Left lung (tissue), 10 donors: Measurements from ENCODE around the gene PRDM5. TPM values are rescaled to one million over a fixed set of nuclear protein-coding genes. Genes with fewer than 3 reads are reported as not detected.

Experiments
- ATAC-seq: fragments of 200-7000 bp; cut with Tn5 transposase; one replicate; pipeline ENCODE4 v1.9.1; 2020; ENCODE audit warnings: moderate library complexity
- DNase-seq, 4 donors: peaks; one replicate each; pipeline ENCODE4 v3.0.0-alpha.2; 2013 to 2020
- H3K27ac ChIP-seq, 2 donors: fragments of 200-600 bp; sonication (generic) in 1 of 2; one replicate each; pipeline versions ENCODE4 v1.5.0 to v1.8.0; 2020 to 2021
- H3K27me3 ChIP-seq, 2 donors: fragments of 200-600 bp; sonication (generic) in 1 of 2; one replicate each; pipeline versions ENCODE4 v1.5.0 to v1.8.0; 2020 to 2021
- H3K36me3 ChIP-seq, 2 donors: fragments of 200-600 bp; sonication (generic) in 1 of 2; one replicate each; pipeline versions ENCODE4 v1.5.0 to v1.8.0; 2020 to 2021
- H3K4me1 ChIP-seq, 2 donors: fragments of 200-600 bp; one replicate each; pipeline ENCODE4 v1.8.0; 2021
- H3K4me3 ChIP-seq, 2 donors: fragments of 200-600 bp; sonication (generic) in 1 of 2; one replicate each; pipeline versions ENCODE4 v1.5.0 to v1.8.0; 2020 to 2021; ENCODE audit warnings: mild to moderate bottlenecking in 1 of 2
- H3K9me3 ChIP-seq, 2 donors: fragments of 200-600 bp; sonication (generic) in 1 of 2; one replicate each; pipeline versions ENCODE4 v1.5.0 to v1.8.0; 2020 to 2021
- CTCF ChIP-seq, 2 donors: fragments of 200-600 bp; sonication (generic) in 1 of 2; IDR thresholded peaks; one replicate each; pipeline versions ENCODE4 v1.5.0 to v1.8.0; 2021; ENCODE audit warnings: antibody characterized with exemption in 2 of 2
- intact Hi-C, 2 donors: fragments of 100-400 bp; cut with DNase I; formaldehyde crosslinking; loops; one replicate each; pipeline versions ENCODE4 v1.11.2 to v1.14.2; 2022
- polyA plus RNA-seq, 6 donors: library from polyadenylated mRNA; unstranded; fragments of 120-200 nt; gene quantifications; one replicate each; pipeline ENCODE4 v1.2.1, GENCODE V29; 2013; ENCODE audit not compliant: insufficient read length in 6 of 6
- total RNA-seq, 2 donors: library from RNA; stranded (reverse); fragmentation: NEBNext Ultra II Directional; extraction: Animal tissue kit (Norgen Biotek cat#: 25700); gene quantifications; one replicate each; pipeline ENCODE4 v1.2.1, GENCODE V29; 2021
- donor health status: DM: no; HTN: yes; CAD: no.
- donor health status: DM: no; HTN: no; CAD: no.

The PRDM5 gene
- total and polyA plus RNA-seq, 8 donors: 12.1 to 35.1 (median 30.3) TPM

GRCh38 chr4:120829113-120829831 lies 93.3 kb downstream of the PRDM5 start:
- H3K4me1 ChIP-seq: no peaks in the 10 kb centered on the region
- peaks cover 0 to 3% of the 10 kb centered on the region in 2 donors for H3K36me3 ChIP-seq
- peaks cover 0 to 8% of the 10 kb centered on the region in 2 donors for H3K9me3 ChIP-seq
- H3K27ac ChIP-seq: no peak overlapping the region
- H3K27me3 ChIP-seq: no peaks in the 10 kb centered on the region
- peak in 1 of 4 donors; percentile 15 for DNase-seq
- no peak for TF ChIP-seq CTCF (IDR thresholded peaks at IDR 0.05)
- intact Hi-C loops: no loop called here
- no peak for ATAC-seq
- no peak overlapping the region for H3K4me3 ChIP-seq

- no peak for TF ChIP-seq CTCF (IDR thresholded peaks at IDR 0.05)
- Histone ChIP-seq H3K36me3 (no peaks in the 10 kb centered on the region), H3K27me3 (no peaks in the 10 kb centered on the region), H3K9me3 (no peaks in the 10 kb centered on the region), H3K27ac (no peak overlapping the region), H3K4me3 (no peak overlapping the region), H3K4me1 (no peaks in the 10 kb centered on the region)
- intact Hi-C loops: no loop called here
- ATAC-seq: no peak
- DNase-seq: no peak
These were observed 95.7 kb downstream of the PRDM5 start for GRCh38 chr4:120826853-120827252.

- DNase-seq: no peak
- no peak for TF ChIP-seq CTCF (IDR thresholded peaks at IDR 0.05)
- H3K36me3 ChIP-seq: no peaks in the 10 kb centered on the region
- no peaks in the 10 kb centered on the region for H3K27me3 ChIP-seq
- intact Hi-C loops: no loop called here
- no peaks in the 10 kb centered on the region for H3K9me3 ChIP-seq
- no peak overlapping the region for H3K27ac ChIP-seq
- H3K4me3 ChIP-seq: no peak overlapping the region
- no peaks in the 10 kb centered on the region for H3K4me1 ChIP-seq
- ATAC-seq: no peak
These were observed 96.1 kb downstream of the PRDM5 start for GRCh38 chr4:120826449-120826848.

- DNase-seq (no peak), ATAC-seq (no peak)
- Histone ChIP-seq H3K36me3 (no peaks in the 10 kb centered on the region), H3K9me3 (no peaks in the 10 kb centered on the region), H3K27me3 (no peaks in the 10 kb centered on the region), H3K27ac (no peak overlapping the region), H3K4me1 (no peaks in the 10 kb centered on the region), H3K4me3 (no peak overlapping the region)
- no peak for TF ChIP-seq CTCF (IDR thresholded peaks at IDR 0.05)
- intact Hi-C loops: no loop called here
These were observed 97.6 kb downstream of the PRDM5 start for GRCh38 chr4:120824946-120825345.

GRCh38 chr4:120821977-120822376 lies 100.5 kb downstream of the PRDM5 start:
- H3K4me1 ChIP-seq: no peaks in the 10 kb centered on the region
- H3K36me3 ChIP-seq: no peaks in the 10 kb centered on the region
- no peak overlapping the region for H3K4me3 ChIP-seq
- no peak for ATAC-seq
- intact Hi-C loops: no loop called here
- H3K9me3 ChIP-seq: no peaks in the 10 kb centered on the region
- no peak for DNase-seq
- H3K27me3 ChIP-seq: no peaks in the 10 kb centered on the region
- no peak for TF ChIP-seq CTCF (IDR thresholded peaks at IDR 0.05)
- H3K27ac ChIP-seq: no peak overlapping the region
